Measurements from ENCODE around the gene ZFYVE28.

ZFYVE28 gene

DNA sequence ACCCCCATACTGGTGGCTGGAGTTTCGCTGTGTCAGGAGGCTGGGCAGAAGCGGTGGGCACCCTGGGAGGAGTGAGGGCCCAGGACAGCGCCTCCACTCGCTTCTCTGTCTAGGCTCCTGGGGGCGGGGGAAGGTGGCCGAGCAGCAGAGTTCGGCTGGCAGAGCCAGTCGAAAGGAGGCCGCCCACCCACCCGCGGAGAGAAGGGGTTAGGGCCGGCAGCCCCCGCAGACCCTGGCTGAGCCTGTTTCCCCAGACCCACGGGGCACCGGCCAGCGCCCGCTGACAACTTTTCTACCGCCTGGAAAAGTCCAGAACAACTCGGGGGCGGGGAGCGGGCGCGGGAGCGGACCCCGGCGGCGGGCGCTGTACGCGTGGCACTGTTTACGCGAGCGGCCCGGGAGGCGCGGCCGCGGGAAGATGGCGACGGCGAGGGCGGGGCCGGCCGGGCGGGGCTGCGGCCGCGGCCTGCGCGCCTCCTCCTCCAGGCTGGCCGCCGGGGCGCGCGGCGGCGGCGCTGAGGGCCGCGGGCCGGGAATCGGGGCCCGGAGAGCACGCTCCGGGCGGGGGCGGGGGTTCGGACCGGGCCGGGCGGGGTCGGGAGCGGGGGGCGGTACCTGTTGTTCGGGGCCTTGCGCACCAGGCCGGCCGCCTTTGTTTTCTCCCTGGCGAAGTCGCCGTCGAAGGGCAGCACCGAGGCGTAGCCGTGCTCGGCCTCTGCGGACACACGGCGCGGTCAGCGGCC, 157.2 kb downstream of the ZFYVE28 start:
- no peak for DNase-seq (ENCODE audit: low read depth, low spot score)

DNA sequence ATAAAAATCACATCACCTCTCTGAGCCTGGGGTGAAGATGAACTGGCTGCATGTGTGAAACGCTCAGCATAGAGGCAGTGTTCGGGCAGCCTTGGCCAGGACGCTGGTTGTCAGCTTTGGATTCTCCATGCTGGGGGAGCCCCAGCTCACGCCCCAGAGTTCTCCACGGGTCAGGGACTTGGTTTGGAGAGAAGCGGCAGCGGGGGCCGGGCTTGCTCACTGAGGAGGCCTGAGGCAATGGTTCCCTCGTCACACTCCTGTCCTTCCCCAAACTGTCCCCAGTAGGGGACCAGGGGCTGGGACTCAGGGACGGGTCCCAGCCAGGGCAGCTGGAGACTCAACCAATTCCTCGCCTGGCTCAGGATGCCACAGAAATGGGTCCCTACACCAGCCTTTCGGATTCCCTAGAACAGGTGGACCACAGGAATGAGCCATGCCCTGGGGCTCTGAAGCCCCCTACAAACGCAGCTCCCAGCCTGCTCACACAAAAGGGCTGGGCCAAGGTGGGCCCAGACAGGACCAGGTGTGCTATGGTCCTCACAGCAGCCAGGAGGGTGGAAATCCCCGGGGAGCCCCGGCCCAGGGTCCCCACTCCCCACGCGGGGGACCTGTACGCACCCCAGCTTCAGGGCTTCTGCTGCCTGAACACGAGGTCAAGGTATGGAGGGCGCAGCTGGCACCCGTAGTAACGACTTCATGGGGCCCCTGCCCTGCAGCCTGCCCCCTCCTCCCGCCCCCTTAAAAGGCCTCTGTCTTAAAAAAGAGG, 157.9 kb downstream of the ZFYVE28 start:
- DNase-seq (ENCODE audit: low read depth, low spot score), result no peak

DNA sequence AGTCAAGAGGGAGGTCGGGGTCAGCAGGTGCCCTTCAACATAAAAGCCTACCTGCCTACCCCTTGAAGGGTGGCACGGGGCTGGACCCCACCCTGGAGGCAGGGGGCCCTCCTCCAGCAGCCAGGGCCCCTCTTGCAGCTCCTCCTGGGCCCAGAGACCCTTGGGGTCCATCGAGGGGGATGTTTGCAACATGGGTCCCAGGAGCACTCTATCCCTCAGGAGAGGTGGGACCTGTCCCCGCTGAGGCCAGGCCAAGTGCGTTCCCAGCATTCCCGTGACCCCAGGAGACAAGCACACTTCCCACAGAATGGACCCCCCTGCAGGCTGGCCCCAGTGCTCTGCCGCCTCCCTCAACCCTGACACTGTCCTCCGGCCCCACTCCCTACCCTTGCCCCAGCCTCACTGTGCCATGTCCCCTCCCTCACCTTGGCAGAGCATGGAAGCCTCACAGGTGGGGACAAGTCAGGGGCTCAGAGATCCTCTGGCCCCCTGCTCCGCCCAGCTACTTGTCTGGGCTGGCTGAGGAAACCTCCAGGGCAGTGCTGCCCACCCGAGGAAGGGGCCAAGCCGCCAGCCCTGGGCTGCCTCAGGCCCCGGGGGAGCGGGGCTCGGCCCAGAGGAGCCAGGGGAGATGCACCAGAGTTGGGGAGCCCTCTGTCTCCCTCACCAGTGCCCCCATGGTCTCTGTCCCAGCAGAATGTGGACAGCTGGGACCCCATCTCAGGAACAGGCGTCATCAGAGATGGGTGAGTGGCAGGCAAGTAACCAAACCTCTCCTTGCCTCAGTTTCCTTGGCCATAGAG, 158.7 kb downstream of the ZFYVE28 start:
- no peak for DNase-seq (ENCODE audit: low read depth, low spot score)

DNA sequence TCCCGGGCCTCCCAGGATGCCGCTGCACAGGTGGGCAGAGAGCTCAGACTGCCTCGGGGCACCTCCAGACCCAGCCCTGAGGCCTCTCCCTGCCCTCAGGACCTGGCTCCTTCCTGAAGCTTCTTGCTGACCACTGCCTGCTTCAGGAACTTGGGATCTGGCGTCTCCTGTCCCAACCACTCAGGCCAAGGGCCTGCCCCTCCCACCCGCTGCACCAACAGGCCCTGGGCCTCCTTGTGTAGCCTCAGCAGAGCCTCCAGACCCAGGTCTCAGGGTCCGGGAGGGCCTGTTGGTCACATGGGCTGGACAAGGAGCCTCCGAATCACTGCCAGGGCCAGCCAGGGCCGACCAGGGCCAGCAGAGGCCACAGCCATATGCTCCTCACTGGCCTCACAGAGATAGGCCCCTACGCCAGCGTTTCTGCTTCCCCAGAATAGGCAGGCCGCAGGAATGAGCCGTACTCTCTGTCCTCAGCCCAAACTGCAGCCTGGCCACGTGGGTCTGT, 159.4 kb downstream of the ZFYVE28 start:
- no peak for DNase-seq (ENCODE audit: low read depth, low spot score)

DNA sequence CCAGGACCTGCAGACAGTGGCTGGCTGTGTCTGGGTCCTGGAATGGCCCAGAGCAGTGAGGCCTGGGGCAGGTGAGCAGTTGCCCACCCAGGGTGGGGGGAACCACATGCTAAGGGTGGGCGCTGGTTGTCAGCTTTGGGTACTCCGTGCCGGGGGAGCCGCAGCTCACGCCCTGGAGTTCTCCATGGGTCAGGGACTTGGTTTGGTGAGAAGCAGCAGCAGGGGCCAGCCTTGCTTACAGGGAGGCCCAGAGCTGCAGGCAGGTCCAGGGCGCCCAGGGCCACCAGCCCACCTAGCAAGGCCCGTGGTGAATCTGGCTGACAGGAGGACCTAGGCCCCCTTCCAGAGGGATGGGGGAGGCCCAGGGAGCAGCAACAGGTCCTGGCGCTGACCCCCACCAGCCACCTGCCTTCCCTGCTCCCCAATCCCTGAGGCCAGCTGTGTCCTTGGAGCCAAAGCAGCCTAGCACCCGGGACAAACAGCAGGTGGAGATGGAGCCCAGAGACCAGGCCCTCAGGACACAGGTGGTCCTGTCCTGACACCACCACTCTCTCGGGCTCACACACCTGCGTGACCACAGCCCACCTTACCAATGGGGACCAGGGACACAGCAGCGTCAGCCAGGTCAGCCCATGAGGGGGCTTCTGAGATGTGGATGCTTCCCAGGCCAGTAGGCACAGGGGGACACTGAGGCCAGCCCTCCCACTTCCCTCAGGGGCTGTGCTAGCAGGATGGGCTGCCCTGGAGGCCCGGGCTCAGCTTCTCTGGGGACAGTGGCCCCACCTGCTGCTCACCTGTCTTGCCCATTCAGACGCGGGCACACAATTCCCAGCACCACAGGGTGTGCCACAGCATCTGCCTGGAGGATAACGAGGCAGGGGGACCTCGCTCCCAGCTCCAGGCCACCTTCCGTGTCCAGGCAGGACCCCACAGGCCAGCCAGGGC, 160.1 kb downstream of the ZFYVE28 start:
- DNase-seq (ENCODE audit: low read depth, low spot score), result no peak

DNA sequence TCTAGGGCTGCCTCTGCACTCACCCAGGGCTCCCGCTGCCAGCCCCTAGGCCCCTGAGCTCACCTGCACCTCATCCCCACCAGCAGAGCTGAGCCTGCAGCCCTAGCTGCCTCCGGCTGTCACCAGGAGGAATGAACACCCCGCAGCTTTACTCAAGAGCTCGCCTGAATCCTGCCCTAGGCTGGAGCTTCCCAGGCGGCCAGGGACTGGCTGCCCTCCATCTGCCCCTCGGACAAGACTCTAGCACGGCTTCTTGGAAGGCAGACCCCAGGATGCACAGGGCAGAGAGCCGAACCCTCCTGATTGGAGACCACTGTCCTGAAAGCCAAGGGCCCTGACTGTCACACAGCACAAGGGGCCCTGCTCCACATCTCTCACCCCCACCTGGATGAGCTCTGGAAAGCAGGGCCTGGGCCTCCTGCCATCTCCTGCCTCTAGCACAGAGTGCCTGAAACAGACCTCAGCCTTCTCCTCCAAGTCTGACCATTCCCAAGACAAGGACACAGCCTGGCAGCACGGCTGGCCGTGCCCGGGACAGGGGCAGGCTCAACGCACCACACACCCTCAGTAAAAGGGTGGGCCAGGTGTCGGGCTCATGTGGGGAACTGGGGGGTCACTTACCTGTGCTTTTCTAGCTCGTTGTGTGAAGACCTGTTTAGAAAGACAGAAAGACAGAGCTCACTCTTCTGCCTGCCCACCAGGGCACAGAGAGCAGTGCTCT, 160.9 kb downstream of the ZFYVE28 start:
- no peak for DNase-seq (ENCODE audit: low read depth, low spot score)

DNA sequence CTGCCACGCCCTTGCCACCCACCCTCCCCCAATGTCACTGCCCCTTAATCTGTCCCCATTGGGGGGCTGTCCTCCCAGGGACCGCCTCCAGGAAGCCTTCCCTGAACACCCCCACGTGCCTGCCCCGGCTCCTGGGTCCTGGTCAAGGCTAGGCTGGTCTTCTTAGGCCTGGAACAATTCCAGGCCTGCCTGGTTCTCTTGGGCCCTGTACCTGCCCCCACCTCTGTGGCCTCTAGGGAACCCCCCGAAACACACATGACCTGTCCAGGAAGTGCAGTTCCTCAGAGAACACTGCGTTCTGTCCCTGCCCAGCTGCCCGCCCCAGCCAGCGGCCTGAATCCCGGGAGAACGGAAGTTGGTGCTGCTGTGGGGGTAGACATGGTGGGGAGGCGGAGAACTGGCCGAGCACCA, 161.7 kb downstream of the ZFYVE28 start:
- no peak for DNase-seq (ENCODE audit: low read depth, low spot score)

DNA sequence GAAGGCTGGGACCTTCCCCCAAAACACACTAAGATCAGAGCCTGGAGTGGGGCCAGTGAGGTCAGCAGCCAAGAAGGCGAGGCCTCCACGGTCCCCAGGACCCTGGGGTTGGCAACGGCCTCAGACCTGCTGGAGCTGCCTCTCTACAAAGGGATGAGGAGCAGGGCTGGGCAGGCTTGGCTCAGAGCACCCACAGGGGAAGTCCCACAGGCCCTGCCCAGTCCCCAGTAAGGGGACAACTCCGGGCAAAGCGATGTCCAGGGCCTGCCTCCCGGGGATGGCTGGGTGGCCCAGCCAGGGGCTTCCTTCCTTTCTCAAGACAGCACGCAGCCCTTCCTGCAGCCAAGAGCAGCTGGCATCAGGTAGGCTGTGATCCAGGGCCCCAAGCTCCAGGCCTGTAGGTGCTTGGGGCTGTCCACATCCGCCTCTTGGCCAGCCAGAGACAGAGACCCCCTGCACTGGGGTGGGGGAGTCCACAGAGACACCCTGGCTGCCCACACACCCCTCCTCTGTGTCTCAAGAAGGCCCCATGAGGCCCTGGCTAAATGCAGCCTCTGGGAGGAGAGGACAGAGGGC, 162.2 kb downstream of the ZFYVE28 start:
- no peak for DNase-seq (ENCODE audit: low read depth, low spot score)

DNA sequence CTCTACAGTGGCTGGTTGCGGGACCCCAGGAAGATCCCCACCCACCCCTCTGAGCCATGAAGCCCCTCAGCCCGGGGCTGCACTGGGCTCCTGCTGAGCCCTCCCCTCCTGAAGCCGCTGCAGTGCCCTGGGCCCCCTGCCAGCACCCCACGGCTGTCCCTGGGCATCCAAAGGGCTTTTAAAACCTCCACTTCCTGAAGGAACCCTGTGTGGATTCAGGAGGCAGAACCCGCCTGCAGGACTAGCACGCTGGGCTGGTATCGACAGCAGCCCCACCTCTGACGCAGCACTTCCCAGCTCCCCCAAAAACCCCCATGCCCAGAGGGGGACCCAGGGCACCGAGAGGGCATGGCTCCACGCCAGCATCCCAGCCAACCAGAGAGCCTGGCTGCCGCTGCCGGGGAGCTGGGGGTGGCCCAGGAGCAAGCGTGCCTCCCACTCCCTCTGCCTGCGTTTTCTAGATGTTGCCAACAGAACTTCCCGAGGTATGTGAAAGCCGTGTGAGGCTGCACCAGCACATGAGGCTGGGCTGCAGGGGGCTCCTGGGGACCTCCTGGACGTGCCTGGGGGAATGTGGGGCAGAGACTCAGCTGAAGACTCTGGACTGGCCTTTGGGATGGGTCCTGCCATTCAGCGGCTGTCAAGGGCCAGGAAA, 162.8 kb downstream of the ZFYVE28 start:
- no peak for DNase-seq (ENCODE audit: low read depth, low spot score)

DNA sequence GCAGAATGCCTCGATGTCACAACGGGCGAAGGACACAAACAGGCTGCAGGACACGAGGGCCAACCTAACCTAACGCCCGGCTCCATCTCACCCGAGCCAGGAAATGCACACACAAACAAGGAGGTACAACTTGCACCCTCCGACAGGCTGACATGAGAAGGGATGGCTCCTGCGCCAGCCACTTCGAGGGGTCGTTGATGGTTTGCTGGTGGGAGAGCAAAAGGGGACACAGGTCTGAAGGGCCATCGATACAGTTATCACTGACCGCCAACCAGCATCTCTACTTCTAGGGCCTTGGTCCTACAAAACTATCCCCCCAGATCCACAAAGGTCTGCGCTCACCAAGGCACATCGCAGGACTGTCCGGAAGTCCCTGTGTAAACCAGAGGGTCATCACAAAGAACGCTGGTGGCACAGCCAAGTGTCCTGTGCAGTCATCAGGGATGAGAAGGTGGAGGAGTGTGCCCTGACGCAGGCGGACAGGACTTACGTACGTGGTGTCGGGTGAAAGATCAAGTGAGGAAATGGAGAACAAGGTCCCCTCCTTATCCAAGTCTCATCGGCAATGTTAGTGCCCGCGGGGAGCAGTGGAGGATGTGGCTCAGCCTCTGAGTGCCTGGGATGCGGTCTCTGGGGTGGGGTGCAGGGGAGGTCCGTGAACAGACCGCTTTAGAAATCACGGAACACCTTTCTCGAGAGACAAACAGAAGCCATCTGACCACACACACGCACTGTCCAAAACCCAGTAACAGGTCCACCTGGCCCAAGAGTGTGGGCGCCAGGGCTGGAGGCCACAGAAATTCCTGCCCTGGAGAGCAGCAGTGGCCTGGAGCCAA, 163.6 kb downstream of the ZFYVE28 start:
- no peak for DNase-seq (ENCODE audit: low read depth, low spot score)

DNA sequence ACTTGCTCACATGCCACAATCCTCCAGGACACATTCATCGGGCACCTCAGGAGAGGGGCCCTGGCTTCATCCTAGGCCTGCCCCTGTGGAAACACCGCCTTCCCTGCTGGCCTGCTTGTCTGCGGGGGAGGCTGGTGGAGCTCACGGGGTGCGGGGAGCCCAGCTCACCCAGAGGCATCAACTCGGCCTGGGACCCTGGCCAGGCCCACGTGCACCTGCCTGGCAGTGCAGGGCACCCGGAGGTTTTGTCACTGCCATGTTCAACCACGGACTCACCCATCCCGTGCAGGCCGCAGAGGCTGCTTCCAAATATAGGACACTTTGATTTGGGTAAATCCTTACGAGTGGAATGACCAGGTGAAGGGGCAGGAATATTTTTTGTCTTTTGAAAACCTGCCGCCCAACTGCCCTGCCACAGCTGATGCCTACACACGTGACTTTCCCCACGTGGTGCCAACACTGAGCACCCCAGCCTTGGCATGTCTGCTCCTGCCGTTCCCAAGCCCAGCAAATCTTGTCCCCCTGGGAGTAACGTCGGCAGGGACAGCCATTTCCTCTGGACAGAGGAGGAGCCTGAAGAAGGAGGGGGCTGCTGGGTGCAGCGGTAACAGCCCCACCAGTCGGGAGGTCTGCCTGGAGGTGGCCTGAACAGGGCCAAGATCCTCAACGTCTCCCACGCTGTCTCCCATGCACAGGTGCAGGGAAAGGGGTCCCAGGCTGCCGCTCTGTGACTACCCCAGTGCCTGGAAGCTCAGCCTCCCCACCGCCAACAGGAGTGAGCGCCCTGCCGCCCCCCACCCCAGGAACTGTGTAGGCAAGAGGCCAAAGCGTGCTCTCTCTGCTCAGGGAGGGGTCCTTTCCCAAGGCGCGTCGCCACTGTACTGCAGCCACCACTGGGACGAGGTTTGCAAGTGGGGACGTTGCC, 165.0 kb downstream of the ZFYVE28 start:
- no peak for DNase-seq (ENCODE audit: low read depth, low spot score)

DNA sequence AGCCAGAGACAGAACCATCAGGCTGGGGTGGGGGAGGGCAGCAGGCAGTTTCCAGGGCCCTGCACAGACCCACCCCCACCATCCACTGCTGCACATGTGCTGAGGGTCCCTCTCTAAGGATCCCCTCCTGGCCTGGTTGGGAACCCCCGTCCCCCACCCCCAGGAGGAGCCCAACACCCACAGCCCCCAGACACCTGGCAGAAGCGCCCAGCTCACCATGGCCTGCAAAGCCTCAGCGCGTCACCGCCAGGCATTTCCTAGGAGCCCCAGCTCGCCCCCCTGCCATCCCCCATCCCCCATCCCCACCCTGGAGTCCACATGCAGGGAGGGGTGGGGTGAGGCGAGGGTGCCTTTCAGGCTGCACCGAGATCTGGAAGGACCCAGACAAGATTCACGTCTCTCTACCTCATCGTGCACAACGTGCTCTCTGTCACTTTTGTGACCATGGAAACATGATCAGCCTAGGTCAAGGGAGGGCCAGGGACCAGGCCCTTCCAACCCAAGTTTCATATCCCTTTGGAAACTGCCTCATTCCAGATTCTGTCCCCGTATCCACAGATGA, 165.8 kb downstream of the ZFYVE28 start:
- DNase-seq (ENCODE audit: low read depth, low spot score), result no peak

DNA sequence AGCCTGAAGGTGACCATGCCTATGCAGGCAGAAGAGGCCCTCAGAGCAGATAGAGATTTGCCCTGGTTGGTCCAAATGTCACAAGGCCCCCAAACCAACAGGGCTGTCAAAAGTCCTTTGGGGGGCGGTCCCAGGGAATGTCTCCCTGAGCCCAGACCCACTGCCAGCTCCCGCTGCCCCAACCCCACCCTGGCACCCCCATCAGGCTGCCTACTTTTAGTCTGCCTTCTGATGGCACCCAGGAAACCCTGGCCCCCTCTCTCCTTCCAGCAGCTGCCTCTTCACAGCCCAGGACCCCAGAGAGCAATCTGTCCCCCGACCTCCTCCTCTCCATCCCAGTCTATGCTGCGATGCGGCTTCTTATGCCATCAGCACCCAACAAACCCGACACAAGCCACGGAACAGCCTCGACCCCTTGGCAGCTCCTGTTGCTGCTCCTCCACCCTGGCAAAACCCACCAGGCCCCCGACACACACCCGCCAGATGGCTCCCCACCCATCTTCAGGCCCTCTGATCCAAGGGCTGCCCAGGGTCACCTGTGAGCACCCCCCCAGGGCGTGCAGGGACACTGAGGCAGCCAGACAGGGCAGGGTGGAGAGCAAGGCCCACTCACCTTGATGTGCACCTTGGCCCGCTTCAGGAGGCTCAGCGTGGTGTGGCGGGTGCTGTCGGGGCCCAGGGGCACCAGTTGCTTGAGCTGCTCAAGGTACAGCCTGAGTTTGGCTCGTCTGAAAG, 166.5 kb downstream of the ZFYVE28 start:
- no peak for DNase-seq (ENCODE audit: low read depth, low spot score)

DNA sequence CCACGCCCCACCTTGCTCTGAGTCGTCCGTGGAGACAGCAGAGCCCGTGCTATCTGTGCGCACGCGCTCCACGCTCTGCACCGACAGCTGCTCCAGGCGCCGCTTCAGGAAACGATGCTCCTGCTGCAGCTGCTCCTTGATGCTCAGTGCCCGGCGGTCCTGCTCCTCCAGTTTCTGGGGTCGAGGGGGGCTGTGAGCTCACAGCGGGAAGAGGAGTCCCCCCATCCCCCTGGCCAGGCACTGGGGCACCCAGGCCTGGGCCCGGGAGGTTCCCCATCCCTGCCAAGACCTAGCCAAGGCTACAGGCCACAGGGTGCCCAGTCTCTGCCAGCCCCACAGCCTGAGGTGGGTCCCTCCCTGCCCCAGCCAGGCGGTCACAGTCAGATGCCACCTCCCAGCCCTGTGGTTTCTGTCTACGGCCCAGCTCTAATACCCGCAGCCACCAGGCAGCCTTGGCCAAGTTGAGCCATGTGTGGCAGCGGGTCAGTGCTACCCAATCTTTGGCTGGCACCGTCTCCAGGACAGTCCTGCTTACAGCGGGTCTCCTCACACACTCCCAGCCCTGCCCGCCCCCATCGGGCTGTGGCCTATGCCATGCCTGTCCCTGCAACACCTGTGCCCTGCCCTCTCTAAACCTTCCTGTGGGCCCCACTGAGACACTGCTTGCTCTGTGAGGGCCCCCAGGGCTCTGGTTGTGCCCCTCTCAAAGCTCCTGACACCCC, 167.2 kb downstream of the ZFYVE28 start:
- no peak for DNase-seq (ENCODE audit: low read depth, low spot score)

DNA sequence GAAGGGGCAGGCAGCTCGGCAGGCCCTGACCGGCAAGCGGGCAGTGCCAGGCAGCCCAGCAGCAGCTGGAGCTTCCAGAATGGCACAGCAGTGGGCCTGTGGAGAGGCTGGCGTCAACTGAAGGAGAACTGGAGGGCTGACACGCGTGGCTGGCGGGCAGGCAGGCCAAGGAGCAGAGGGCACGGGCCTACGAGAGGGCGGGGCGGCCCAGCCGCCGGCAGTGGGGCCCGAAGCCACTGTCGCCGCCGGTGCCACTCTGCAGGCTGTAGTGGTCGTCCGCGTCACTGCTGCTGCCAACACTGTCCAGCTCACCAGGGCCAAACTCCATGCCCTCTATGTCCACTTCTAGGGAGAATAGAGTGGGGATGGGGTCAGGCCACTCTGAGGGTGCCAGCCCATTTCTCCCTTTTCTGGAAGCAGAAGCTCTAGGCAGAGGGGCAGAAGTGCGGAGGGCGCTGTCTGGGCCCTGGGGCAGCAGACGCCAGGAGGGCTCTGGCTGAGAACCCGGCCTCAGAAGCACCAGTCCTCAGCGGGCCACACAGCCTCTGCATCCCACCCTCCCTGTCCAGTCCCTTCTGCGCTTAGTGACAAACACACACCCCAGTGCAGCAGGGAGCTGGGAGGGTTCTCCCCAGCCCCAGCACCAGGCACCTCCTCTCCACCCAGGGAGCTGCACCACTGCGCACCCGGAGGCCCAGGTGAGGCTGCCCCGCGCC, 167.9 kb downstream of the ZFYVE28 start:
- DNase-seq (ENCODE audit: low read depth, low spot score), result no peak

All from iPS DF 19.7 (cell line).